ENCODE results near the gene CDPF1. TPM values are rescaled to one million over a fixed set of nuclear protein-coding genes. Genes with fewer than 3 reads are reported as not detected.
"Not testable (repeated sequence)": the region's sequence is repeated elsewhere in the genome, so short reads cannot be mapped to it uniquely, and the experiment has no call there.

Gene CDPF1
- total and polyA plus RNA-seq, 9 donors: 4.3 to 20.8 (median 11.5) TPM

DNA sequence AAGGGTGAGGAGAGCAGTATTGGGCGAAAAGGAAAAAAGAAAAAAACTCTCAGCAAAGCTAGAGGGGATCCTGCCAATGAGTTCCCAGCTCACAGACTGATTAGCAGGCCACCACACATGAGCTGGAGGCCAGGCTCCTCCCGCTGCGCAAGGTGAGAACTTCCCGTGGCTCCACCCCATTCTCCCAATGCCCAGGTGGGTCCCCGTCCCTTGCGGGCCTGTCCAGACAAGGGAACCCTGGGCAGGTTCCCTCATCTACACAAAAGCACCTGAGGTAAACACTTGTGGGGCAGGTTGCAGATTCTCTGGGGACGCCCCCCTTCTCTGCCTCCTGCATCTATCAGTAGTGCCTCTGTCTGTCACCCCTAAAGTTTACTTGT is 46.5 kb downstream of the CDPF1 start:
- 93 to 94% (median 94%) methylated on average over 7 of the region's 7 CpGs for WGBS, 3 donors
- no peaks in the 10 kb centered on the region for H3K36me3 ChIP-seq
- H3K27me3 ChIP-seq: no peaks in the 10 kb centered on the region
- intact Hi-C loops (cut with DNase I): no loop called here
- H3K4me3 ChIP-seq: no peak overlapping the region
- H3K27ac ChIP-seq: no peak overlapping the region
- peak in 1 of 5 donors; percentile 5 for DNase-seq
- H3K4me1 ChIP-seq (ENCODE audit: insufficient read depth): no peaks in the 10 kb centered on the region
- no peaks in the 10 kb centered on the region for H3K9me3 ChIP-seq
- TF ChIP-seq, protein P1, sequence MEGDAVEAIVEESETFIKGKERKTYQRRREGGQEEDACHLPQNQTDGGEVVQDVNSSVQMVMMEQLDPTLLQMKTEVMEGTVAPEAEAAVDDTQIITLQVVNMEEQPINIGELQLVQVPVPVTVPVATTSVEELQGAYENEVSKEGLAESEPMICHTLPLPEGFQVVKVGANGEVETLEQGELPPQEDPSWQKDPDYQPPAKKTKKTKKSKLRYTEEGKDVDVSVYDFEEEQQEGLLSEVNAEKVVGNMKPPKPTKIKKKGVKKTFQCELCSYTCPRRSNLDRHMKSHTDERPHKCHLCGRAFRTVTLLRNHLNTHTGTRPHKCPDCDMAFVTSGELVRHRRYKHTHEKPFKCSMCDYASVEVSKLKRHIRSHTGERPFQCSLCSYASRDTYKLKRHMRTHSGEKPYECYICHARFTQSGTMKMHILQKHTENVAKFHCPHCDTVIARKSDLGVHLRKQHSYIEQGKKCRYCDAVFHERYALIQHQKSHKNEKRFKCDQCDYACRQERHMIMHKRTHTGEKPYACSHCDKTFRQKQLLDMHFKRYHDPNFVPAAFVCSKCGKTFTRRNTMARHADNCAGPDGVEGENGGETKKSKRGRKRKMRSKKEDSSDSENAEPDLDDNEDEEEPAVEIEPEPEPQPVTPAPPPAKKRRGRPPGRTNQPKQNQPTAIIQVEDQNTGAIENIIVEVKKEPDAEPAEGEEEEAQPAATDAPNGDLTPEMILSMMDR (IDR thresholded peaks at IDR 0.05): no peak
- TF ChIP-seq EP300 (IDR thresholded peaks at IDR 0.05) (no peak), POLR2A (IDR thresholded peaks at IDR 0.05) (no peak)

DNA sequence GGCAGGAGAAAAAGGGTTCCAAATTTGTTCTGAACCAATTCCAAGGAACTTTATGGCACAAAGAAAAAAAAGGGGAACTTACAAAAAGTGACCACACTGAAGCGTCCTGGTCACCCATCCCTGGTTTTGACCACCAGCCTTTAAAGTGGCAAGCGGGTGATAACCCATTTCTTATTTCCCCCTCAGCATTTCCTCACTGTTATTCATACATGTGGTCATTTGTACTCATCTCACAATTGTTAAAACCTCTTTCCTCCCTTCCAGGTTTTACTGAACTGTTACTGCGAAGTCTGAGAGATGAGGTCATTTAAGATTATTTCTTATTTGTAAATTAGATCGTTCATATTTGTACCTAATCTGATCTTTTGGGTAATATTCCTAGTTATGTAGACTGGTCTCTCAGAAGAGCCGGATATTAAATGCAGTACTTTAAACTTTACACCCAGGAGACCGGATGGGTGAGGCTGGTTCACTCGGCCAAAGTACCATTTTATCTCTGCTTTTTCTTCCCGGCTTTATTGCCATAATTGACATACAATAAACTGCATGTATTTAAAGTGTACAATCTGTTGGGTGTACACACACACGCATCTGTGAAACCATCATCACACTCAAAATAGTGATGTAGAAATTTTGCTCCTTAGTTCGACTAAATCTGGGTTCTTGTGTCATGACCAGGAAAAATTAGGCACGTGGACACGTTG is 47.0 kb downstream of the CDPF1 start:
- Histone ChIP-seq H3K4me3 (no peak overlapping the region), H3K9me3 (no peaks in the 10 kb centered on the region), H3K36me3 (no peaks in the 10 kb centered on the region), H3K27ac (no peak overlapping the region), H3K27me3 (no peaks in the 10 kb centered on the region), H3K4me1 (ENCODE audit: insufficient read depth) (no peaks in the 10 kb centered on the region)
- no peak for TF ChIP-seq EP300 (IDR thresholded peaks at IDR 0.05)
- TF ChIP-seq POLR2A (IDR thresholded peaks at IDR 0.05): no peak
- TF ChIP-seq, protein P1 (IDR thresholded peaks at IDR 0.05): no peak
- intact Hi-C loops (cut with DNase I): no loop called here
- no peak for DNase-seq
- 90 to 94% (median 91%) methylated on average over 12 of the region's 12 CpGs for WGBS, 3 donors

DNA sequence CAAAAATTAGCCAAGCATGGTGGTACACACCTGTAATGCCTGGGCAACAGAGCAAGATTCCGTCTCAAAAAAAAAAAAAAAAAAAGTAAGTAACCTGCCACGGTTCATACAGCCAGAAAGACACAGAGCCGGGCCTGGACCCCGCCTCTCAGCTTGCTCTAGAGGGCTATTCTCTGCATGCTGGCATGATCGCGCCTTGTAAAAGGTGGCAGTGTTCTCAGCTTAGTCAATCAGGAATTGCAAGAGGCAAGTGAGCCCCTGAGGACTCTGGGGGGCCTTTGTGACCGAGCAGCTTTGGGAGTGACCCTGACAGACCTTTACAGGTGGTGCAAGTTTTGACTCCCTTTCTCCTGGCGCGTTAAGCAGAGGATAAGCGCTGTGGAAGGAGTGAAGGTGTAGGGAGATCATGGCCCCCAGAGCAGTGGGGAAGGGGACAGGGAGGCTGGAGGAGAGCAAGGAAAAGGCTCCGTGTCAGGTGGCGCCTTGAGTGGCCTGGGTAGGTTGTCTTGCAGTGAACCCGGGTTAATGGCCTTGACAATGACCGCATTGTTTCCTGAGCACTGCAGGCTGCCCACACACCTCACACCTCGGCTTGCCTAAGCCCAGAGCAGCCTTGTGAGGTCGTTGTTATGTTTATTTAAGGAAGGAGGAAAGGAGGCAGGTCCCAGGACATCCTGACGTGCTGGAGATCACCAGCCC is 48.9 kb downstream of the CDPF1 start:
- 68 to 73% (median 69%) methylated on average over 17 of the region's 17 CpGs for WGBS, 3 donors
- intact Hi-C loops (cut with DNase I): no loop called here

DNA sequence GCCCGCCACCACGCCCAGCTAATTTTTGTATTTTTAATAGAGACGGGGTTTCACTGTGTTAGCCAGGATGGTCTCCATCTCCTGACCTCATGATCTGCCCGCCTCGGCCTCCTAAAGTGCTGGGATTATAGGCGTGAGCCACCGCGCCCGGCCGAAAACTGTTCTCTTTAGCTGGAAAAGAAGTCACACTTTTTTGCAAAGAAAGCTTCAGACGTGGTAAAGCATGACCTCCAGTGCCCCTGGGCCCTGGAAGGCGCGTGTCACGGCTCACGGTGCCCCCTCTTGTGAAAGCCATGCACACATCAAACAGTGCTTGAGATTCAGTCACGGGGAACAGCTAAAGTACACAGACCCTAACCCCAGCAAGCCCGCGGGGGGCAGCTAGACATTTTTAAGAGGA is 51.3 kb downstream of the CDPF1 start:
- H3K4me3 ChIP-seq; H3K4me1 ChIP-seq (ENCODE audit: insufficient read depth); intact Hi-C loops (cut with DNase I); H3K36me3 ChIP-seq; H3K27me3 ChIP-seq; H3K27ac ChIP-seq; DNase-seq; H3K9me3 ChIP-seq: not testable (repeated sequence)
- WGBS, 3 donors: 95 to 97% (median 95%) methylated on average over 18 of the region's 18 CpGs

More for the DNA sequence above, 48.9 kb downstream of the CDPF1 start:
- TF ChIP-seq, protein P1 (IDR thresholded peaks at IDR 0.05): no peak
- TF ChIP-seq POLR2A (IDR thresholded peaks at IDR 0.05) (no peak), EP300 (IDR thresholded peaks at IDR 0.05) (no peak)
- no peaks in the 10 kb centered on the region for H3K36me3 ChIP-seq
- no peak overlapping the region for H3K27ac ChIP-seq
- no peak for DNase-seq
- no peaks in the 10 kb centered on the region for H3K9me3 ChIP-seq
- H3K27me3 ChIP-seq: no peaks in the 10 kb centered on the region
- peaks cover 1% of the 10 kb centered on the region for H3K4me1 ChIP-seq (ENCODE audit: insufficient read depth)
- no peak overlapping the region for H3K4me3 ChIP-seq

DNA sequence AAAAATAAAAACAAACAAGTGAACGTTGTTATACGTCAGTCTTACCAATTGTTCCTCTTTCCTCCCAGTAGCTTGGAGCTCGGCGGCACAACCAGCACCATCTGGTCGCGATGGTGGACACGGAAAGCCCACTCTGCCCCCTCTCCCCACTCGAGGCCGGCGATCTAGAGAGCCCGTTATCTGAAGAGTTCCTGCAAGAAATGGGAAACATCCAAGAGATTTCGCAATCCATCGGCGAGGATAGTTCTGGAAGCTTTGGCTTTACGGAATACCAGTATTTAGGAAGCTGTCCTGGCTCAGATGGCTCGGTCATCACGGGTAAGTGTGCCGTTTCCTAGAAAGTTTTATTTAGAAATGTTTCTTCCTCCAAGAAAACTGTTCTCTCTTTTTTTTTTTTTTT is 51.8 kb downstream of the CDPF1 start:
- 84 to 91% (median 85%) methylated on average over 18 of the region's 18 CpGs for WGBS, 3 donors
- TF ChIP-seq, protein P1 (IDR thresholded peaks at IDR 0.05): no peak
- TF ChIP-seq EP300 (IDR thresholded peaks at IDR 0.05) (no peak), POLR2A (IDR thresholded peaks at IDR 0.05) (no peak)
- intact Hi-C loops (cut with DNase I): no loop called here
- DNase-seq: peak in 2 of 5 donors; percentile 30 to 34
- H3K4me3 ChIP-seq: no peak overlapping the region
- H3K27ac ChIP-seq: no peak overlapping the region
- no peaks in the 10 kb centered on the region for H3K36me3 ChIP-seq
- no peaks in the 10 kb centered on the region for H3K27me3 ChIP-seq
- H3K9me3 ChIP-seq: no peaks in the 10 kb centered on the region
- H3K4me1 ChIP-seq (ENCODE audit: insufficient read depth): peaks cover 5% of the 10 kb centered on the region
